ENCODE data around the gene ZNF266. TPM values are rescaled to one million over a fixed set of nuclear protein-coding genes. Genes with fewer than 3 reads are reported as not detected.

ZNF266 gene
- total RNA-seq, 1 experiment from 2014 or later: 10.8 TPM

Other genes starting within 250 kb of the ZNF266 start
- gene OR7D4, start 216.0 kb downstream of the ZNF266 start, total RNA-seq (2014; rRNA removed; shearing (Covaris generic)): not detected in 2 replicates
- gene OR7E24, start 184.6 kb downstream of the ZNF266 start, total RNA-seq (2014; rRNA removed; shearing (Covaris generic)): not detected in 2 replicates
- gene ZNF699, start 125.7 kb downstream of the ZNF266 start, total RNA-seq (2014; rRNA removed; shearing (Covaris generic)): 10.1 and 11.7 TPM in 2 replicates
- 14.4 and 21.4 TPM in 2 replicates for gene ZNF559, start 111.4 kb downstream of the ZNF266 start, total RNA-seq (2014; rRNA removed; shearing (Covaris generic))
- gene ZNF177, start 72.6 kb downstream of the ZNF266 start, total RNA-seq (2014; rRNA removed; shearing (Covaris generic)): 2.5 and 3.1 TPM in 2 replicates
- 3.1 and 4.2 TPM in 2 replicates for gene ZNF560, start 63.0 kb upstream of the ZNF266 start, total RNA-seq (2014; rRNA removed; shearing (Covaris generic))
- 8.5 and 13.8 TPM in 2 replicates for gene ZNF426, start 103.1 kb upstream of the ZNF266 start, total RNA-seq (2014; rRNA removed; shearing (Covaris generic))
- 29.2 and 31.8 TPM in 2 replicates for gene ZNF121, start 148.9 kb upstream of the ZNF266 start, total RNA-seq (2014; rRNA removed; shearing (Covaris generic))
- 9.0 and 19.2 TPM in 2 replicates for gene ZNF561, start 185.7 kb upstream of the ZNF266 start, total RNA-seq (2014; rRNA removed; shearing (Covaris generic))
- 26.2 and 34.0 TPM in 2 replicates for gene ZNF562, start 239.5 kb upstream of the ZNF266 start, total RNA-seq (2014; rRNA removed; shearing (Covaris generic))

Measured in RPMI7951 (cell line).